Measurements from ENCODE around the gene ZNF570.

Gene ZNF570

DNA sequence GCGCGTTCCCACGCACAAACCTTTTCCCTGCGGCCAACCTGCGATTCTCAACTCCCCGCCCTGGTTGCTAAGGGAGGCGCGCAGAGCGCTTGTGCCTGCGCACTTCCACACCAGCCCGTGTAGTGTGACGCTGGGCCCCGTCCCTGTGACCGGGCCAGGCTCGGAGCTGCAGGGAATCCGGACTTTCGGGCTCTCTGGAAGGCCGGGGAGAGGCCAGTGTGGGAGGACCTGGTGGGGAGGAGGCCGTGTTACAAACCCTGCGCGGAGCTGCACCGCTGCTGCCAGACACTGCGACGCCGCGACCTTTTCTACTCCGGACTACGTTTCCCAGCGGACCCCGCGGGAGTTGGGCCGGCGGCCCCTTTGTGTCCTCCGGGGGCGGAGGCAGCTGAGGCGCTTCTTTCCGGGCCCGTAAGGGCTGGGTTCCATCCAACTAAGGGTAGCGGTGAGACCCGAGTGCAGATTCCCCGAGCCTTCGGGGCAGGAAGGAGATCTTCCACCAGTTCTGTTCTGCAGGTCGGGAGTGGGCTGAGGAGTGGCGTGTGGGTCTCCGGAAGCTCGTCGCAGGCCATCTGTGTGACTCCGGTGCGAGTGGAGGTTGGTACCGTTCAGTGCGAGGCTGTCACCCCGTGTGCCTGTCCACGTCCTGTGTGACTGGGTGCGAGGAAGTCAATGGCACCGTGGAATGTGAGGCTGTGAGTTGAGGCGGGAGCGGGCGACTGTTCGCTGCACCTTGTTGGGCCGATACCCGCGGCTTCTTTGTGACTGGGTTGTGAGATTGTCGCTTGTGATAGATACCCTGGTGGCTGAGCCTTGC, at the start of gene ZNF570:
ZNF570 (plus strand) TSS at position 396 of the 817 bp plus-strand sequence. CDS start 999 bp downstream, outside the sequence.
- peak; percentile 47 to 96 (median 86) for DNase-seq

DNA sequence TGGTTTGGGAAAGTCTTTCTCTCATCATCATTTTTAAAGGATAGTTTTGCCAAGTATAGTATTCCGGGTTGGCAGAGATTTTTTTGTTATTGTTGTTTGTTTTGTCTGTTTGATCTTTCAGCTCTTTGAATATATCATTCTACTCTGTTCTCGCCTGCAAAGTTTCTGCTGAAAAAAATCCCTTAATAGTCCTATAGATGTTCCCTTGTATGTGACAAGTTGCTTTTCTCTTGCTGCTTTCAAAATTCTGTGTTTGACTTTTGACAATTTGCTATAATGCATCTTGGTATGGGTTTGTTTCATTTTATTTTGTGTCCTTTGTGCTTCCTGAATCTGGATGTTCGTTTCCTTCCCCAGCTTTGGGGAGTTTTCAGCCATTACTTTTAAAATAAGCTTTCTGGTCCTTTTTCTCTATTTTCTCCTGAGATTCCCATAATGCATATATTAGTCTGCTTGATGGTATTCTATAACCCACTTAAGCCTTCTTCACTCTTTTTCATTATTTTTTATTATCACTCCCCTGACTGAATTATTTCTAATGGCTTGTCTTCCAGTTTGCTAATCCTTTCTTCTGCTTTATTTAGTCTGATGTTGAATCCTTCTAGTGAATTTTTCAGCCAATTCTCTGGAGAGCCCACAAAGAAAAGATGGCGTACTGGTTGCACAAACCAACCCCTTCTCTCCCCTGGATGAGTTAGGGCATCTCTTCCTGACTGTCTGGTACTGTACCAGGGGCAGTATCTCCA, 16.5 kb upstream of the ZNF570 start:
- DNase-seq = no peak

DNA sequence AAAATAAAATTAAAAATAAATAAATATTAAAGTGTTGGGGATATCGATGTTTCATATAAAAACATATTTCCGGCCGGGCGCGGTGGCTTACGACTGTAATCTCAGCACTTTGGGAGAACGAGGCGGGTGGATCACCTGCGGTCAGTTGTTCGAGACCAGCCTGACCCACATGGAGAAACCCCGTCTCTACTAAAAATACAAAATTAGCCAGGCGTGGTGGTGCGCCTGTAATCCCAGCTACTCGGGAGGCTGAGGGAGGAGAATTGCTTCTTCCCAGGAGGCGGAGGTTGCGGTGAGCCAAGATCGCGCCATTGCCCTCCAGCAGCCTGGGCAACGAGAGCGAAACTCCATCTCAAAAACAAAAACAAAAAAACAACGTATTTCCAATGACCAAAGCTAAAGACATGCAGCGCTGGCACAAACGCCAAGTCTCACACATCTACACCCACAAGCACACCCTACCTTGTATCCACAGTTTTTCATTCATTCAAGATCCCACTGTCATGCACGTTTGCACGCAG, 2.8 kb upstream of the ZNF570 start:
- DNase-seq = peak in 2 of 51 donors; percentile 5 to 45

DNA sequence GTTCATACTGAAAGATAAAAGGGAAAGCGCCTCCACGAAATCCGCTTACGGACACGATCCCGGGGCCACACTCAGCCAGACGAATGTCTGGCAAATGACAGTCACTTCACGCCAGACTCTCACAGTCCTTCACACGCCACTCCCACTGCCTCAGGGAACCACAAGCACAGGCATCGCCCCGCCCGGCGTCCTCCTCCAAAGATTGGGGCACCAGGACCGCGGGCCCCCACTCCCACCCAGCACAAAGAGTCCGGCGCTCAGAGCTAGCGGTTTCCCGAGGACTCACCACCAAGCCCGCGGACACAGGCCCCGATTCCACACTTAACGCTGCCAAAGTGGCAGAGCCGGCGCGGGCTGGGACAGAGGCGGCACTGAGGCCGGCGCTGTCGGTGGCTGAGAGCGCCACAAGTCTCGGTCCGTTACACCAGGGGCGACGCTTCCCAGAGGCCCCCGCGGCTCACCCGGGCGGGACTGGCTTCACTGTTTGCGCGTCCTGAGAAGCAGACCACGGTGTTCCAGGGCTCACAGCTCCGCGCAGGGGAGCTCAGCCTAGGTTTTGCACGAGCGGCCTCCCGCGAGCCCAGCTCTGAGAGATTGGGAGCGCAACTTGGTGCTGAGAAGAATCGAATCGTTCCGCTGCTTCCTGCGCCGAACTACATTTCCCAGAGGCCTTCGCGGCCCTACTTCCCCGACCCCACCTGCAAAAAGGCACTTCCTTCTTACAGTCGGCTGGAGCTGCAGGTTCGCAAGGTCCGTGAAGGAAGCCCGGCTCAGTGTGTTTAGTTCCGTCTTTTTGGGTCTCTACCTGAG, 2.2 kb upstream of the ZNF570 start, which contains the start of gene ZNF569:
ZNF569 (minus strand) TSS at position 647 of the 810 bp plus-strand sequence. CDS start 22,523 bp downstream, outside the sequence.
- DNase-seq = peak; percentile 72 to 97 (median 88)

DNA sequence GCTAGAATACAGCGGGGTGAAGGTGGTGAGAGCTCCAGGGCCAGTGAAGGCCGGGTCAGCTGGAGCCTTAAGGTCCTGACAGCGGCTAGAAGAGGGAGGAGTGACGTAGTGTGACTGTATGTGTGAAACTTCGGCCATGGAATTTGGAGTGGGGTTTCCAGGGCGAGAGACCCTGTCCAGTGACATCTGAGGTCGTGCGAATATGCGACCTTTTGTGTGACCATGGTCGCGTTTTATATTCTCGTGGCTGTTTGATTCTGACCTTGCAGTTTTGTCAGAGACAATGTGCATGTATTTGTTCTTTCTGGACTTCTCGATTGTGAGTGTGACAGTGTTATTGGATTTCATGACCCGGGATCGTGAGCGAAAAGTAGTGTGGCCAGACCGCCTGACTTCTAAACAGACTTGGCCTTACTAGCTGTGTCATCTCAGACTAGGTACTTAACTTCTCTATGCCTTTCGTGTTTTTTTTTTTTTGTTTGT, 1.5 kb upstream of the ZNF570 start:
- peak in 1 of 51 donors; percentile 42 for DNase-seq

DNA sequence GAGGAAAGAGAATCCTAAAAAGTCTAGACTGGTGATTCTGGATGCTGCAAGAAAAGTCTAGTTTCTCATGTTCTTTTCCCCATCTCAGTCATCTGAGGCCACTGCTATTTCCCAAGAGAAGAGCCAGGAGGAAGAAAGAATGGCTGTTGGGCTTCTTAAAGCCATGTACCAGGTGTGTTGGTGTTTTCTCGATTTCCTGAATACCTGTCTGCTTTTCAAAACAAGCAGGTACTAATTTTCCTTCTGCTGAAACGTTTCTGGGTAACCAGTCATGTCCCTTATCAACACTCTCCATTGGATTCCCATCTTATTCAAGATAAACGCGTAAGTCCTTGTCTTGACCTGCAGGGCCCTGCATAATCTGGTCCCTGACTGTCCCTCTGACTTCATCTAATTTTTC, 1.1 kb downstream of the ZNF570 start:
- no peak for DNase-seq

DNA sequence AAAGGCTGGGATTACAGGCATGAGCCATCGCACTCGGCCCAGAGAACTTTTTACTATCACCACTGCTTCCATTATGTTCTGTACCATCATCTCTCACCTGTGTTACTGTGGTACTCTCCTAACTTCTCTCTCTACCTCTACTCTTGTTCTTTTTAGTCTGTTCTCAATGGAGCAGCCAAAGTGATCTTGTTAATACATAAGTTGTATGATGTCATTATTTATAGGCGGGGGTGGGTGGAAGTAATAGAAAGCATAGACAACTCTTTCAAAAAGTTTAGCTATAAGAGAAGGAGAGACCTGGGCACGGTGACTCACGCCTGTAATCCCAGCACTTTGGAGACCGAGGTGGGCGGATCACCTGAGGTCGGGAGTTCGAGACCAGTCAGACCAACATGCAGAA, 3.0 kb downstream of the ZNF570 start:
- no peak for DNase-seq

DNA sequence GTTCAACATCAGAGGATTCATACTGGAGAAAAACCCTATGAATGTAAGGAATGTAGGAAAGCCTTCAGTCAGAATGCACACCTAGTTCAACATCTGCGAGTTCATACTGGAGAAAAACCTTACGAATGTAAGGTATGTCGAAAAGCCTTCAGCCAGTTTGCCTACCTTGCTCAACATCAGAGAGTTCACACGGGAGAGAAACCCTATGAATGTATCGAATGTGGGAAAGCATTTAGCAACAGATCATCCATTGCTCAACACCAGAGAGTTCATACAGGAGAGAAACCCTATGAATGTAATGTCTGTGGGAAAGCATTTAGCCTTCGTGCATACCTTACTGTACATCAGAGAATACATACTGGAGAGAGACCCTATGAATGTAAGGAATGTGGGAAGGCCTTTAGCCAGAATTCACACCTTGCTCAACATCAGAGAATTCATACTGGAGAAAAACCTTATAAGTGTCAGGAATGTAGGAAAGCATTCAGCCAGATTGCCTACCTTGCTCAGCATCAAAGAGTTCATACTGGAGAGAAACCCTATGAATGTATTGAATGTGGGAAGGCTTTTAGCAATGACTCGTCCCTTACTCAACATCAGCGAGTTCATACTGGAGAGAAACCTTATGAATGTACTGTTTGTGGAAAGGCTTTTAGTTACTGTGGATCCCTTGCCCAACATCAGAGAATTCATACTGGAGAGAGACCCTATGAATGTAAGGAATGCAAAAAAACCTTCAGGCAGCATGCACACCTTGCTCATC, 15.4 kb downstream of the ZNF570 start:
- no peak for DNase-seq

DNA sequence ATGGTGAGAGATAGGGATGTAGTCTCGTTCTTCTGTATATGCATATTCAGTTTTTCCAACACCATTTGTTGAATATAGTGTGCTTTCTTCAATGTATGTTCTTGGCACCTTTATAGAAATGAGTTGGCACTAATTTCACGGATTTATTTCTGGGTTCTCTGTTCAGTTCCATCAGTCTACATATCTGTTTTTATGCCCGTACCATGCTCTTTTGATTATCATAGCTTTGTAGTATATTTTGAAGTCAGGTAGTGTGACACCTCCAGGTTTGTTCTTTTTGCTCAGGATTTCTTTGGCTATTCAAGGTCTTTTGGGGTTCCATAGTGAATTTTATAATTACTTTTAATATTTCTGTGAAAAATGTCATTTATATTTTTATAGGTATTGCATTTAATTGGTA, 23.1 kb downstream of the ZNF570 start:
- no peak for DNase-seq

DNA sequence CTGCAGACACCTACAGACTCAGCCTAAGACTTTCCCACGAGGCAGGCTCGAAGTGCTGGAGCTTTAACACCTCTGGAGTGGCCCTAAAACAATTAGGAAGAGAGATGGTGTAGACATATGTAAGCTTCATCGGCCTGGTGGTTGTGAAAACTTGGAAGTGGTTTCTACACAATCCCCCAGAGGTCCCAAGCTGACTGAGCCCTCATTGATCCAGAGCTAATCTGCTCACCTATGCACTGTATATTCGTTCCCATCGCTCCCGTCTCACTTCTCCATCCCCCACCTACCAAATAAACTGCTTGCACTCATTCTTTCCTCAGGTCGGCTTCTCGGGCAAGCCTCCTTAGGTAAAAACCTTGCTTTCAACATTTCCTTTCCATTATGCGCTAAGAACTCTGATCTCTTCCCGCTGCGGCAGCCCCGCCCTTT, 36.8 kb downstream of the ZNF570 start:
- peak in 4 of 51 donors; percentile 6 to 66 (median 43) for DNase-seq

DNA sequence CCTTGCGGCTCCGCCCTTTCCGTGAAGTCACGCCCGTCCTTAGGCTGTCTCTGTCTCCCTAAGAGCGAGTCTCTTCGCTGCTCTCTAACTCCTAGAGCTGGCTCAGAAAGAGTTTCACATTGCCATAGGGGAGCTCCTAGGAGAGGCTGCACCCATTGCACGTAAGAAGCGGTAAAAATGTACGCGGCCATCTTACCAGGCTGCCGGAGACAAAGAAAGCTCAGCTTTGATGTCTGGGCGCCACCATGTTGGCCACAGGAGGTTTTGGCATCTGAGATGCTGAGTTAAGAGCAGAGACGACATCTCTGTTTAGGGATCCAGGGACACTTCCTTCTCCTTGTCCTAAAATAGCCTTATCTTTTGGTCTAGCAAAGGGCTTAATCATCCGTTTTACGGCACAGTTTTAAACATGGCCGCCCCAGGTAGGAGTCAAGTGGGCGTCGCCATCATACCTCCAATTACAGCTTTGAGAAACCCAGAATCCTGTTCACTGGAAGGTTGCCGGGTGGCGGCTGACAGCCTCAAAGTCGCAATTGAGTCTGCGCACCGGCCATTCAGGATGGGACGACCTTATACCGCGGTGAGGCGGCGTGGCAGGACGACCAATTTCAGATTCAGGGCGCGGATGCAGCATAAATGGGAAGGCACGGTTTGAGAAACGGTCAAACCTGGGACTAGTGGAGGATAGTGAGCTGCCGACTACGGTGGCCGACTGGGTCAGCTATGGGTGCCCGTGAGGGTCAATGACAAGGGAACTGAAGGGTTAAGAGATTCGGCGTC, 37.4 kb downstream of the ZNF570 start, which contains the start of gene ZNF793:
ZNF793 (plus strand) TSS at position 553 of the 780 bp plus-strand sequence. CDS start 16,501 bp downstream, outside the sequence.
- peak in 50 of 51 donors; percentile 28 to 96 (median 80) for DNase-seq

DNA sequence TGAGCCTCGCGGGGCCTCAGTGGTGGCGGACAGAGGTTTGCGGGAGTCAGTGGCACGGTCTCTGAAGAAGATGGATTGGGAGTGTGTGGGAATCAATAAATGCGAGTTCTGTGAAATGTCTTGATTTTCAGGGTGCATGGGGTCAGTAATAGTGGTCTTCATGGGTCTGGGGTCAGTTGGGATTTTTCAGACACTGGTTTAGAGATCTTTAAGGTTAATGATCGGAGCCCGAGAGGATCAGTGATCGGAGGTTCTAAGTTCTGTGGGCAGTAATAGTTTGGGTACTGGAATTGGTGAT, 38.0 kb downstream of the ZNF570 start:
- peak in 1 of 51 donors; percentile 40 for DNase-seq

DNA sequence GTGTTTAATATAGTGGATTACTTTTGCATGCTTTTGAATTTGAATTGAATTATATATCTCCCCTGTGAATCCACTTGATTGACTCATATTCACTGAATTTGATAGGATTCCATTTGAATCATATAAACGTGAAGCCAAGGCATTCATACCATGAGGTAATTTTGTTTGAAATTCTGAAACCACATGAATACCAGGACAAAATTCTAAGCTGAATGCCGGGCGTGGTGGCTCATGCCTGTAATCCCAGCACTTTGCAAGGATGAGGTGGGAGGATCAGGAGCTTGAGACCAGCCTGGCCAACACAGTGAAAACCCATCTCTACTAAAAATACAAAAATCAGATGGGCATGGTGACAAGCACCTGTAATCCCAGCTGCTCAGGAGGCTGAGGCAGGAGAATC, 42.0 kb downstream of the ZNF570 start:
- no peak for DNase-seq

DNA sequence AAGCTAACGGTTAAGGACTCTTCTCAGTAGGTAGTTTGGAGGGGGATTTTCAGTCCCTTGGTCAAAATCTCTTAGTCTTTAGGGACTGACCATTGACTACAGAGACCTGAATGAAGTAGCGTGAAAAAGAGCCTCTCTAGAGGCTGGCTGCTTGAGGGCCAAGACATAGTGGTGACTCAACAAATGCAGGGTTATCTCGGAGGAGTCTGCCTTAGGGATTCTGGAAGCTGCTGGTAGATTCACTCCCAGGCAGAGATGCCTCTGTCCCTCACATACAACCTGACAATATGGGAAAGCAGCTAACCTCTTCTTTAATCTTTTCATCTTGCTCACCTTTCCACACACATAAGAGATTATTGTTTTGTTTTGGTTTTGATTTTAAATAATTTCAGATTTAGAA, 42.7 kb downstream of the ZNF570 start:
- DNase-seq = no peak

DNA sequence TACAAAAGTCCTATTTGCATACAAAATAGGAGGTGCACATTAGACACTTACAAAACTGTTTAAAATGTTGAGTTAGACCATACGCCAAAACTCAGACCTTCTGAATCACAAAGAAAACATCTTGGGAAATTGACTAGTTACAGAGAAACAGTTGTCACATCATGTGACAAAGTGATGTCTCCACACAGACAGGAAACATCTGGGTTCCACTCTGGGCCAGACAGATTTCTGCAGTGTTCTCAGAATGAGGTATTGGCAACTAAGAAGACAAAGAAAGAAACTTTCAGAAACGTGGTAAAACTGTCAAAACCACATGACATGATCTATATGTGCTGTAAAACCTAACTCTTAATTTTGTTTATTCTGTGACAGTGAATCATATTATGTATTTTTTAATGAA, 44.2 kb downstream of the ZNF570 start:
- no peak for DNase-seq

DNA sequence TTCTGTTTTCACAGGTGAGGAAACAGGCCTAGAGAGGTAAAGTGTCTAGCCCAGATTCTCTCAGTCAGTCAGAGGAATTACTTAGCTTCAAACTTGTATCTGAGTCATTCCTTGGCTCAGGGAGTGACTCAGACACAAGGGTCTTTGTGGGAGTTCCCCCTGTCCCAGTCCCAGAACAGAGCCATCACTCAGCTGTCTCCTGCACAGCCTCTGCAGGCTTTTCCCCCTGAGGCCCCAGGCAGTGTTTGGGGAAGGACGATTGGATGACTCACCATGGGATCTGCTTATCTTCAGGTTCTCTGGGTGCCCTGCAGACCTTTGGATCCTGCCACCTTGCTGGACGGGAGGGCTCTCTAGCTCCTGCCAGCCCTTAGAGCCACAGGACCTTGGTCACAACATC, 50.7 kb downstream of the ZNF570 start:
- no peak for DNase-seq

DNA sequence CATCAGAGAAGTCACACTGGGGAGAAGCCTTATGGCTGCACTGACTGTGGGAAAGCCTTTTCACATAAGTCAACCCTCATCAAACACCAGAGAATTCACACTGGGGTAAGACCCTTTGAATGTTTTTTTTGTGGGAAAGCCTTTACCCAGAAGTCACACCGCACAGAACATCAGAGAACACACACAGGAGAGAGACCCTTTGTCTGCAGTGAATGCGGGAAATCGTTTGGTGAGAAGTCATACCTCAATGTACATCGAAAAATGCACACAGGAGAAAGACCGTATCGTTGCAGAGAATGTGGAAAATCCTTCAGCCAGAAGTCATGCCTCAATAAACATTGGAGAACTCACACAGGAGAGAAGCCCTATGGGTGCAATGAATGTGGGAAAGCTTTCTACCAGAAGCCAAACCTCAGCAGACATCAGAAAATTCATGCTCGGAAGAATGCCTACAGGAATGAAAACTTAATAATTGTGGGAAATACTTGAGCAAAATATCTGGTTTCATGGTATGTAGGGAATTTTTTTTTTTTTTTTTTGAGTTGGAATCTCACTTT, 68.3 kb downstream of the ZNF570 start:
- no peak for DNase-seq

Measured in hypothalamus (tissue), 51 donors.